Fibroblast of lung (primary cell): ENCODE results near the gene SETDB2.

ENCODE experiments used
- CTCF ChIP-seq, 2 donors: IDR thresholded peaks in 1 of 2; conservative IDR thresholded peaks in 1 of 2; 1 replicate in 1 of 2; 2 replicates in 1 of 2; pipeline ENCODE4 v1.5.1; 2011 to 2012; ENCODE audit warnings: low read length in 2 of 2, control low read depth in 1 of 2, inconsistent platforms in 1 of 2, low read depth in 1 of 2, mild to moderate bottlenecking in 1 of 2
- EZH2 ChIP-seq: IDR thresholded peaks from 2 replicates; pipeline ENCODE4 v1.5.1; 2012; ENCODE audit warnings: low read length, control low read depth, mild to moderate bottlenecking; ENCODE audit errors: missing control alignments

GRCh38 chr13:49441846-49442245, 2.2 kb upstream of the SETDB2 start:
- TF ChIP-seq CTCF (conservative IDR thresholded peaks at IDR 0.05 in 1 of 2, IDR thresholded peaks at IDR 0.05 in 1 of 2; ENCODE audit: low read depth in 1 of 2, low read length in 2 of 2) (no peak), EZH2 (no peak)
